ENCODE measurements around the gene PPAN.

The PPAN gene

GRCh38 chr19:10158071-10158470, 51.9 kb downstream of the PPAN start:
- ChIA-PET CTCF (interaction anchor here (0.6 to 0.7 kb wide), 2 partner anchors 84 to 101 kb away, joined by 3 read pairs; no protein-coding TSS in a partner anchor), POLR2A (no interaction called here)

GRCh38 chr19:10158485-10158884, 52.3 kb downstream of the PPAN start:
- H3K36me3 ChIP-seq (ENCODE audit: control insufficient read depth in 2 of 2, insufficient read depth in 1 of 2, low read length in 2 of 2), result peaks cover 67 to 99% of the 10 kb centered on the region in 2 experiments
- H3K4me3 ChIP-seq (ENCODE audit: low read depth, low read length), result no peak overlapping the region
- H3K27ac ChIP-seq (ENCODE audit: extremely low read depth, low read depth, low read length), result no peak overlapping the region
- H3K4me1 ChIP-seq (ENCODE audit: control insufficient read depth, insufficient read depth, low read length), result no peaks in the 10 kb centered on the region
- TF ChIP-seq ZNF48 (tag by site-specific recombination; IDR thresholded peaks at IDR 0.05) (no peak), BCL6B (tag by site-specific recombination; IDR thresholded peaks at IDR 0.05) (no peak), MZF1 (tag by site-specific recombination; IDR thresholded peaks at IDR 0.05; ENCODE audit: borderline replicate concordance) (no peak), ZNF513 (tag by site-specific recombination; IDR thresholded peaks at IDR 0.05) (no peak), ZNF292 (tag by site-specific recombination; IDR thresholded peaks at IDR 0.05; ENCODE audit: borderline replicate concordance, low read depth) (no peak), ZNF341 (tag by site-specific recombination; IDR thresholded peaks at IDR 0.05; ENCODE audit: low read depth) (no peak), ZNF132 (tag by site-specific recombination; IDR thresholded peaks at IDR 0.05; ENCODE audit: borderline replicate concordance) (no peak), HOXC10 (CRISPR knock-in tag; IDR thresholded peaks at IDR 0.05) (no peak), ZNF157 (tag by site-specific recombination; IDR thresholded peaks at IDR 0.05) (no peak), ZNF548 (tag by site-specific recombination; IDR thresholded peaks at IDR 0.05) (no peak)
- TF ChIP-seq, protein P1, sequence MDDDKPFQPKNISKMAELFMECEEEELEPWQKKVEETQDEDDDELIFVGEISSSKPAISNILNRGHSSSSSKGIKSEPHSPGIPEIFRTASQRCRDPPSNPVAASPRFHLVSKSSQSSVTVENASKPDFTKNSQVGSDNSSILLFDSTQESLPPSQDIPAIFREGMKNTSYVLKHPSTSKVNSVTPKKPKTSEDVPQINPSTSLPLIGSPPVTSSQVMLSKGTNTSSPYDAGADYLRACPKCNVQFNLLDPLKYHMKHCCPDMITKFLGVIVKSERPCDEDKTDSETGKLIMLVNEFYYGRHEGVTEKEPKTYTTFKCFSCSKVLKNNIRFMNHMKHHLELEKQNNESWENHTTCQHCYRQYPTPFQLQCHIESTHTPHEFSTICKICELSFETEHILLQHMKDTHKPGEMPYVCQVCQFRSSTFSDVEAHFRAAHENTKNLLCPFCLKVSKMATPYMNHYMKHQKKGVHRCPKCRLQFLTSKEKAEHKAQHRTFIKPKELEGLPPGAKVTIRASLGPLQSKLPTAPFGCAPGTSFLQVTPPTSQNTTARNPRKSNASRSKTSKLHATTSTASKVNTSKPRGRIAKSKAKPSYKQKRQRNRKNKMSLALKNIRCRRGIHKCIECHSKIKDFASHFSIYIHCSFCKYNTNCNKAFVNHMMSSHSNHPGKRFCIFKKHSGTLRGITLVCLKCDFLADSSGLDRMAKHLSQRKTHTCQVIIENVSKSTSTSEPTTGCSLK (tag by site-specific recombination; IDR thresholded peaks at IDR 0.05), result no peak
- TF ChIP-seq, protein P2, sequence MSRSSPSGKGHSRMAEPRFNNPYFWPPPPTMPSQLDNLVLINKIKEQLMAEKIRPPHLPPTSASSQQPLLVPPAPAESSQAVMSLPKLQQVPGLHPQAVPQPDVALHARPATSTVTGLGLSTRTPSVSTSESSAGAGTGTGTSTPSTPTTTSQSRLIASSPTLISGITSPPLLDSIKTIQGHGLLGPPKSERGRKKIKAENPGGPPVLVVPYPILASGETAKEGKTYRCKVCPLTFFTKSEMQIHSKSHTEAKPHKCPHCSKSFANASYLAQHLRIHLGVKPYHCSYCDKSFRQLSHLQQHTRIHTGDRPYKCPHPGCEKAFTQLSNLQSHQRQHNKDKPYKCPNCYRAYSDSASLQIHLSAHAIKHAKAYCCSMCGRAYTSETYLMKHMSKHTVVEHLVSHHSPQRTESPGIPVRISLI (tag by site-specific recombination; IDR thresholded peaks at IDR 0.05), result no peak
- ChIA-PET POLR2A (no interaction called here), CTCF (interaction anchor here (0.8 kb wide), 1 partner anchor 167 kb away, joined by 3 read pairs; no protein-coding TSS in a partner anchor)
- no peaks in the 10 kb centered on the region for H3K9me3 ChIP-seq (ENCODE audit: control insufficient read depth, insufficient read depth, low read depth, low read length)

More at GRCh38 chr19:10158071-10158470, 51.9 kb downstream of the PPAN start:
- Histone ChIP-seq H3K9me3 (ENCODE audit: control insufficient read depth, insufficient read depth, low read depth, low read length) (no peaks in the 10 kb centered on the region), H3K4me1 (ENCODE audit: control insufficient read depth, insufficient read depth, low read length) (no peaks in the 10 kb centered on the region), H3K27ac (ENCODE audit: extremely low read depth, low read depth, low read length) (no peak overlapping the region), H3K36me3 (ENCODE audit: control insufficient read depth in 2 of 2, insufficient read depth in 1 of 2, low read length in 2 of 2) (peaks cover 70 to 99% of the 10 kb centered on the region in 2 experiments), H3K4me3 (ENCODE audit: low read depth, low read length) (no peak overlapping the region)
- TF ChIP-seq, protein P3, sequence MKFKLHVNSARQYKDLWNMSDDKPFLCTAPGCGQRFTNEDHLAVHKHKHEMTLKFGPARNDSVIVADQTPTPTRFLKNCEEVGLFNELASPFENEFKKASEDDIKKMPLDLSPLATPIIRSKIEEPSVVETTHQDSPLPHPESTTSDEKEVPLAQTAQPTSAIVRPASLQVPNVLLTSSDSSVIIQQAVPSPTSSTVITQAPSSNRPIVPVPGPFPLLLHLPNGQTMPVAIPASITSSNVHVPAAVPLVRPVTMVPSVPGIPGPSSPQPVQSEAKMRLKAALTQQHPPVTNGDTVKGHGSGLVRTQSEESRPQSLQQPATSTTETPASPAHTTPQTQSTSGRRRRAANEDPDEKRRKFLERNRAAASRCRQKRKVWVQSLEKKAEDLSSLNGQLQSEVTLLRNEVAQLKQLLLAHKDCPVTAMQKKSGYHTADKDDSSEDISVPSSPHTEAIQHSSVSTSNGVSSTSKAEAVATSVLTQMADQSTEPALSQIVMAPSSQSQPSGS (tag by site-specific recombination; IDR thresholded peaks at IDR 0.05; ENCODE audit: low read depth), result no peak
- TF ChIP-seq ZNF223 (tag by site-specific recombination; IDR thresholded peaks at IDR 0.05) (no peak), ZNF560 (tag by site-specific recombination; IDR thresholded peaks at IDR 0.05; ENCODE audit: borderline replicate concordance) (no peak), HOXA7 (CRISPR knock-in tag; IDR thresholded peaks at IDR 0.05; ENCODE audit: borderline replicate concordance) (no peak), ZNF132 (tag by site-specific recombination; IDR thresholded peaks at IDR 0.05; ENCODE audit: borderline replicate concordance) (no peak), ZNF701 (tag by site-specific recombination; IDR thresholded peaks at IDR 0.05) (no peak), ZXDB (tag by site-specific recombination; IDR thresholded peaks at IDR 0.05) (no peak), GLIS1 (tag by site-specific recombination; IDR thresholded peaks at IDR 0.05) (no peak), PRDM1 (tag by site-specific recombination; IDR thresholded peaks at IDR 0.05) (no peak), ZNF544 (tag by site-specific recombination; IDR thresholded peaks at IDR 0.05) (no peak), TCF7L2 (IDR thresholded peaks at IDR 0.05; ENCODE audit: borderline replicate concordance, low read depth, low read length) (no peak), ZNF707 (tag by site-specific recombination; IDR thresholded peaks at IDR 0.05) (no peak), ZNF112 (tag by site-specific recombination; IDR thresholded peaks at IDR 0.05) (no peak), ZNF211 (tag by site-specific recombination; IDR thresholded peaks at IDR 0.05; ENCODE audit: low read depth) (no peak)
- TF ChIP-seq, protein P4, sequence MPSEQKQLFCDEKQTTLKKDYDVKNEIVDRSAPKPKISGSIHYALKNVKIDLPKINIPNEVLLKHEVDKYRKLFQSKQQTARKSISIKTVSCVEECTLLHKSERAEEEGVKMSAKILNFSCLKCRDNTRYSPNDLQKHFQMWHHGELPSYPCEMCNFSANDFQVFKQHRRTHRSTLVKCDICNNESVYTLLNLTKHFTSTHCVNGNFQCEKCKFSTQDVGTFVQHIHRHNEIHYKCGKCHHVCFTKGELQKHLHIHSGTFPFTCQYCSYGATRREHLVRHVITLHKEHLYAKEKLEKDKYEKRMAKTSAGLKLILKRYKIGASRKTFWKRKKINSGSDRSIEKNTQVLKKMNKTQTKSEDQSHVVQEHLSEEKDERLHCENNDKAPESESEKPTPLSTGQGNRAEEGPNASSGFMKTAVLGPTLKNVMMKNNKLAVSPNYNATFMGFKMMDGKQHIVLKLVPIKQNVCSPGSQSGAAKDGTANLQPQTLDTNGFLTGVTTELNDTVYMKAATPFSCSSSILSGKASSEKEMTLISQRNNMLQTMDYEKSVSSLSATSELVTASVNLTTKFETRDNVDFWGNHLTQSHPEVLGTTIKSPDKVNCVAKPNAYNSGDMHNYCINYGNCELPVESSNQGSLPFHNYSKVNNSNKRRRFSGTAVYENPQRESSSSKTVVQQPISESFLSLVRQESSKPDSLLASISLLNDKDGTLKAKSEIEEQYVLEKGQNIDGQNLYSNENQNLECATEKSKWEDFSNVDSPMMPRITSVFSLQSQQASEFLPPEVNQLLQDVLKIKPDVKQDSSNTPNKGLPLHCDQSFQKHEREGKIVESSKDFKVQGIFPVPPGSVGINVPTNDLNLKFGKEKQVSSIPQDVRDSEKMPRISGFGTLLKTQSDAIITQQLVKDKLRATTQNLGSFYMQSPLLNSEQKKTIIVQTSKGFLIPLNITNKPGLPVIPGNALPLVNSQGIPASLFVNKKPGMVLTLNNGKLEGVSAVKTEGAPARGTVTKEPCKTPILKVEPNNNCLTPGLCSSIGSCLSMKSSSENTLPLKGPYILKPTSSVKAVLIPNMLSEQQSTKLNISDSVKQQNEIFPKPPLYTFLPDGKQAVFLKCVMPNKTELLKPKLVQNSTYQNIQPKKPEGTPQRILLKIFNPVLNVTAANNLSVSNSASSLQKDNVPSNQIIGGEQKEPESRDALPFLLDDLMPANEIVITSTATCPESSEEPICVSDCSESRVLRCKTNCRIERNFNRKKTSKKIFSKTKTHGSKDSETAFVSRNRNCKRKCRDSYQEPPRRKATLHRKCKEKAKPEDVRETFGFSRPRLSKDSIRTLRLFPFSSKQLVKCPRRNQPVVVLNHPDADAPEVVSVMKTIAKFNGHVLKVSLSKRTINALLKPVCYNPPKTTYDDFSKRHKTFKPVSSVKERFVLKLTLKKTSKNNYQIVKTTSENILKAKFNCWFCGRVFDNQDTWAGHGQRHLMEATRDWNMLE (tag by site-specific recombination; conservative IDR thresholded peaks at IDR 0.05; ENCODE audit: low read depth), result no peak
